ENCODE results near the gene PLP1. TPM values are rescaled to one million over a fixed set of nuclear protein-coding genes. Genes with fewer than 3 reads are reported as not detected.

Gene PLP1
- total and polyA plus RNA-seq, 2 donors (not counting 3 experiments of a cell fraction or from before 2014, with no cell fraction given) = not detected

DNA sequence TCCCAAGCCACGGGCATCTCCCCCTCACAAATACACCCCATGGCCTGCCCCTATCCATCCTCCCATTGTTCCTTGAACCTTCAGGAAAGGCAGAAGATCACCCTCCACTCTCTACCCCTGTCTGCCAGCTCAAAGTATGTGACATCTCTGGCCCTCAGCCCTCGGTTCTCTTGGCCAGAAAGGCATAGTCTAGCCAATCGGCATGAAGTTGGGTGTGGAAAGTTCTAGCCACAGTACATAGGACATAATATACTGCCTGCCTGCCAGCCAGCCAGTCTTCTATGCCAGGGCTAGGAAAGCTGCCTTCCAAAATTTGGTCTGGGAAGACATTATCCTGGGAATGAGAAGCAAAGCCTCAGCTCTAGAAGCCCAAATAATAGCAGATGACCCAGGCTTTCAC, 3.2 kb upstream of the PLP1 start:
- DNase-seq (ENCODE audit: low read depth, low spot score) (no peak), FAIRE-seq (no peak)
- no peaks in the 10 kb centered on the region for H3K9me1 ChIP-seq (replicated peaks; ENCODE audit: control insufficient read depth, extremely low read depth, insufficient read depth, low read length)
- TF ChIP-seq GATA2 (IDR thresholded peaks at IDR 0.05; ENCODE audit: insufficient read depth, insufficient read length, low read depth, low read length) (no peak), FOS (IDR thresholded peaks at IDR 0.05; ENCODE audit: borderline replicate concordance, insufficient read depth, low read length) (no peak), POLR2A (IDR thresholded peaks at IDR 0.05; ENCODE audit: low read depth, low read length) (no peak), EZH2 (IDR thresholded peaks at IDR 0.05; ENCODE audit: borderline replicate concordance, low read depth, low read length, severe bottlenecking) (no peak), MYC (IDR thresholded peaks at IDR 0.05; ENCODE audit: low read depth, low read length) (no peak), POLR2AphosphoS5 (IDR thresholded peaks at IDR 0.05; ENCODE audit: insufficient read depth, low read depth, low read length) (no peak), JUN (IDR thresholded peaks at IDR 0.05; ENCODE audit: borderline replicate concordance, insufficient read depth, insufficient read length, low read depth) (no peak)
- TF ChIP-seq, protein P1, sequence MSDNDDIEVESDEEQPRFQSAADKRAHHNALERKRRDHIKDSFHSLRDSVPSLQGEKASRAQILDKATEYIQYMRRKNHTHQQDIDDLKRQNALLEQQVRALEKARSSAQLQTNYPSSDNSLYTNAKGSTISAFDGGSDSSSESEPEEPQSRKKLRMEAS (IDR thresholded peaks at IDR 0.05; ENCODE audit: insufficient read depth, insufficient read length) = no peak
- TF ChIP-seq, protein P2, sequence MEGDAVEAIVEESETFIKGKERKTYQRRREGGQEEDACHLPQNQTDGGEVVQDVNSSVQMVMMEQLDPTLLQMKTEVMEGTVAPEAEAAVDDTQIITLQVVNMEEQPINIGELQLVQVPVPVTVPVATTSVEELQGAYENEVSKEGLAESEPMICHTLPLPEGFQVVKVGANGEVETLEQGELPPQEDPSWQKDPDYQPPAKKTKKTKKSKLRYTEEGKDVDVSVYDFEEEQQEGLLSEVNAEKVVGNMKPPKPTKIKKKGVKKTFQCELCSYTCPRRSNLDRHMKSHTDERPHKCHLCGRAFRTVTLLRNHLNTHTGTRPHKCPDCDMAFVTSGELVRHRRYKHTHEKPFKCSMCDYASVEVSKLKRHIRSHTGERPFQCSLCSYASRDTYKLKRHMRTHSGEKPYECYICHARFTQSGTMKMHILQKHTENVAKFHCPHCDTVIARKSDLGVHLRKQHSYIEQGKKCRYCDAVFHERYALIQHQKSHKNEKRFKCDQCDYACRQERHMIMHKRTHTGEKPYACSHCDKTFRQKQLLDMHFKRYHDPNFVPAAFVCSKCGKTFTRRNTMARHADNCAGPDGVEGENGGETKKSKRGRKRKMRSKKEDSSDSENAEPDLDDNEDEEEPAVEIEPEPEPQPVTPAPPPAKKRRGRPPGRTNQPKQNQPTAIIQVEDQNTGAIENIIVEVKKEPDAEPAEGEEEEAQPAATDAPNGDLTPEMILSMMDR (IDR thresholded peaks at IDR 0.05; ENCODE audit: extremely low read depth in 1 of 2, insufficient read depth in 1 of 2, low read depth in 1 of 2, low read length in 2 of 2) = no peak
- H3K27me3 ChIP-seq (ENCODE audit: control insufficient read depth in 2 of 2, insufficient read depth in 2 of 2, low read length in 2 of 2) = peaks cover 0 to 2% of the 10 kb centered on the region in 2 experiments
- no peaks in the 10 kb centered on the region for H3K4me1 ChIP-seq (ENCODE audit: control insufficient read depth, extremely low read depth, insufficient read depth, low read length)
- ChIA-PET CTCF (interaction anchor here (0.7 to 4.8 kb wide), 4 partner anchors 43 to 240 kb away, joined by 3 to 46 read pairs (median 10); partner anchors contain the start of gene TMEM31), POLR2A (no interaction called here)
- dilution Hi-C loops (cut with MboI; ENCODE audit: extremely low pct_ligation_motif_present, low sequenced_read_pairs) = no loop called here
- H3K4me2 ChIP-seq (ENCODE audit: insufficient read depth, low read length) = no peak overlapping the region
- no peaks in the 10 kb centered on the region for H3K9me3 ChIP-seq (replicated peaks; ENCODE audit: control insufficient read depth, insufficient read depth, low read length)
- H3K79me2 ChIP-seq (ENCODE audit: control insufficient read depth, insufficient read depth, low read length) = no peaks in the 10 kb centered on the region
- H3K9ac ChIP-seq (replicated peaks; ENCODE audit: extremely low read depth, insufficient read depth, low read length) = no peak overlapping the region
- H3K36me3 ChIP-seq (ENCODE audit: control insufficient read depth in 2 of 2, extremely low read depth in 1 of 2, insufficient read depth in 2 of 2, low read length in 2 of 2) = no peaks in the 10 kb centered on the region
- no peak overlapping the region for H3K27ac ChIP-seq (ENCODE audit: insufficient read depth, low read depth, low read length)
- H2AFZ ChIP-seq (ENCODE audit: low read depth, low read length) = no peak overlapping the region
- no peaks in the 10 kb centered on the region for H4K20me1 ChIP-seq (replicated peaks; ENCODE audit: control insufficient read depth, extremely low read depth, insufficient read depth, low read length)
- BruUV-seq (replicated peaks) = no TSS peak
- intact Hi-C loops (cut with micrococcal nuclease) = no loop called here
- no peak overlapping the region for H3K4me3 ChIP-seq (replicated peaks in 1 of 3; ENCODE audit: insufficient read depth in 1 of 3, low read depth in 1 of 3, low read length in 3 of 3)

Measured in endothelial cell of umbilical vein (primary cell).